Liver (tissue), 9 donors: Measurements from ENCODE around the gene MRC2. TPM values are rescaled to one million over a fixed set of nuclear protein-coding genes. Genes with fewer than 3 reads are reported as not detected.
"Not testable (repeated sequence)": the region's sequence is repeated elsewhere in the genome, so short reads cannot be mapped to it uniquely, and the experiment has no call there.

Source experiments
- DNase-seq: peaks from one replicate; pipeline ENCODE4 v3.0.0-alpha.2; 2017; ENCODE audit warnings: low spot score
- H3K27ac ChIP-seq, 2 donors: one replicate each; pipeline ENCODE4 v1.7.0; 2013; ENCODE audit warnings: inconsistent platforms in 2 of 2, low read length in 2 of 2, control low read depth in 1 of 2, low read depth in 1 of 2, mild to moderate bottlenecking in 1 of 2
- H3K27me3 ChIP-seq, 4 donors: one replicate each; pipeline versions ENCODE4 v1.6.1 to v1.7.0; 2013; ENCODE audit warnings: low read length in 3 of 4, inconsistent platforms in 1 of 4, mild to moderate bottlenecking in 1 of 4, moderate library complexity in 1 of 4; ENCODE audit not compliant: control insufficient read depth in 4 of 4, insufficient read depth in 4 of 4
- H3K36me3 ChIP-seq, 4 donors: one replicate each; pipeline versions ENCODE4 v1.6.1 to v1.7.0; 2013; ENCODE audit warnings: low read length in 3 of 4, mild to moderate bottlenecking in 3 of 4, low read depth in 1 of 4, moderate library complexity in 1 of 4; ENCODE audit not compliant: control insufficient read depth in 4 of 4, insufficient read depth in 3 of 4
- H3K4me1 ChIP-seq, 4 donors: one replicate each; pipeline versions ENCODE4 v1.6.1 to v1.7.0; 2013; ENCODE audit warnings: low read length in 3 of 4, mild to moderate bottlenecking in 3 of 4, moderate library complexity in 1 of 4; ENCODE audit not compliant: control insufficient read depth in 4 of 4, insufficient read depth in 4 of 4
- H3K4me3 ChIP-seq, 3 donors: one replicate each; pipeline versions ENCODE4 v1.6.1 to v1.7.0; 2013; ENCODE audit warnings: low read length in 3 of 3, control low read depth in 1 of 3, low read depth in 1 of 3, mild to moderate bottlenecking in 1 of 3
- H3K9ac ChIP-seq, 2 donors: one replicate each; pipeline ENCODE4 v1.7.0; 2013; ENCODE audit warnings: low read length in 2 of 2, mild to moderate bottlenecking in 2 of 2, moderate library complexity in 2 of 2, control low read depth in 1 of 2, low read depth in 1 of 2
- H3K9me3 ChIP-seq, 4 donors: one replicate each; pipeline versions ENCODE4 v1.6.1 to v1.7.0; 2013; ENCODE audit warnings: low read length in 3 of 4; ENCODE audit not compliant: control insufficient read depth in 4 of 4
- ATF3 ChIP-seq: IDR thresholded peaks from 2 replicates; pipeline ENCODE4 v1.6.1; 2016; ENCODE audit warnings: antibody characterized with exemption
- CTCF ChIP-seq: fragments of 150-350 bp; IDR thresholded peaks from 2 replicates; pipeline ENCODE4 v1.5.1; 2017; ENCODE audit warnings: improper control_type of control experiment, low read depth, low read length; ENCODE audit not compliant: missing input control
- EGR1 ChIP-seq, 2 donors: IDR thresholded peaks; 2 replicates each; pipeline ENCODE4 v1.6.1; 2016 to 2018; ENCODE audit warnings: antibody characterized with exemption in 2 of 2, low read depth in 2 of 2
- FOXA2 ChIP-seq: IDR thresholded peaks from 2 replicates; pipeline ENCODE4 v1.6.1; 2016; ENCODE audit warnings: antibody characterized with exemption
- GABPA ChIP-seq, 2 donors: IDR thresholded peaks in 1 of 2; conservative IDR thresholded peaks in 1 of 2; 2 replicates each; pipeline ENCODE4 v1.6.1; 2016; ENCODE audit warnings: antibody characterized with exemption in 2 of 2, mild to moderate bottlenecking in 1 of 2, moderate library complexity in 1 of 2
- HNF4A ChIP-seq, 2 donors: conservative IDR thresholded peaks; 2 replicates each; pipeline ENCODE4 v1.6.1; 2016; ENCODE audit warnings: antibody characterized with exemption in 2 of 2, mild to moderate bottlenecking in 2 of 2
- HNF4G ChIP-seq: IDR thresholded peaks from 2 replicates; pipeline ENCODE4 v1.6.1; 2016; ENCODE audit warnings: antibody characterized with exemption
- JUND ChIP-seq, 2 donors: IDR thresholded peaks; 2 replicates each; pipeline ENCODE4 v1.6.1; 2016; ENCODE audit warnings: antibody characterized with exemption in 2 of 2
- NR2F2 ChIP-seq: IDR thresholded peaks from 2 replicates; pipeline ENCODE4 v1.6.1; 2016; ENCODE audit warnings: antibody characterized with exemption
- RAD21 ChIP-seq, 2 donors: IDR thresholded peaks; 2 replicates each; pipeline ENCODE4 v1.6.1; 2016; ENCODE audit warnings: antibody characterized with exemption in 2 of 2, mild to moderate bottlenecking in 2 of 2
- REST ChIP-seq: IDR thresholded peaks from 2 replicates; pipeline ENCODE4 v1.6.1; 2016; ENCODE audit warnings: antibody characterized with exemption, mild to moderate bottlenecking
- RXRA ChIP-seq, 2 donors: IDR thresholded peaks; 2 replicates each; pipeline ENCODE4 v1.6.1; 2017 to 2018; ENCODE audit warnings: antibody characterized with exemption in 2 of 2, mild to moderate bottlenecking in 1 of 2
- TAF1 ChIP-seq: conservative IDR thresholded peaks from 2 replicates; pipeline ENCODE4 v1.6.1; 2016; ENCODE audit warnings: antibody characterized with exemption, mild to moderate bottlenecking
- YY1 ChIP-seq: IDR thresholded peaks from 2 replicates; pipeline ENCODE4 v1.6.1; 2016; ENCODE audit warnings: antibody characterized with exemption, mild to moderate bottlenecking
- ZBTB33 ChIP-seq: IDR thresholded peaks from 2 replicates; pipeline ENCODE4 v1.6.1; 2016; ENCODE audit warnings: antibody characterized with exemption
- WGBS: extraction: QIAGEN DNeasy Blood & Tissue Kit; methylation state at CpG from one replicate; pipeline ENCODE4 v1.1.7; 2013; 5-methylcytosine and 5-hydroxymethylcytosine counted together
- polyA plus RNA-seq, 2 donors: library from polyadenylated mRNA; stranded (reverse) in 1 of 2; unstranded in 1 of 2; fragments of 200-250 nt in 1 of 2; fragments of >200 nt in 1 of 2; fragmentation: Nextera tagmentation in 1 of 2; extraction: Ambion mirVana in 1 of 2; gene quantifications; one replicate each; pipeline versions ENCODE4 v1.2.1 to v1.2.3, GENCODE V29; 2013 to 2015
- total RNA-seq, 2 donors: library from RNA; depleted of rRNA; stranded (reverse); fragments of >200 nt; gene quantifications; one replicate each; pipeline ENCODE4 v1.2.3, GENCODE V29; 2014
- TF ChIP-seq, protein P1 (sequence below): IDR thresholded peaks from 2 replicates; pipeline ENCODE4 v1.6.1; 2016; ENCODE audit warnings: antibody characterized with exemption
- donor health status: healthy.
- donor health status: healthy.
- donor health status: healthy.
- donor health status: healthy.
- donor health status: healthy.

Gene MRC2
- total and polyA plus RNA-seq, 4 donors: 0.49 to 81.1 (median 2.8) TPM

DNA sequence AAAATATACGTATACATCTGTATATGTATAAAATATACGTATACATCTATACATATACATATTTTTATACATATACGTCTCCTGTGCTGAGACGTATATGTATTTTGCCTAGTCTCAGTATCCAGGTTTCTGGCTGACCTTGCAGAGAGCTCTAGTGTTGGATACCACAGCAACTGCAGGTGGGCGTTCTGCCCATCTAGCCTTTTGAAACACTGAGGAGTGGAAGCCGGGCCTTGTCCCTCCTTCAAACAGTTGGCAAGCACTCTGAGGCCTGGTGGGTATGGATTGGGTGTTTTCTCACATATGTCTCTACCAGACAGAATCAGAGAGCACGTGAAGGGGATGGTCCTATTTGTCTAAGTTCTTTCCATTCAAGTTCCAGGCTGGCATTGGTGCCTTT is 39.4 kb upstream of the MRC2 start:
- H3K36me3 ChIP-seq: peaks cover 0 to 21% (median 17%) of the 10 kb centered on the region in 4 donors
- TF ChIP-seq YY1: no peak
- no peak for TF ChIP-seq FOXA2
- TF ChIP-seq JUND (IDR thresholded peaks at IDR 0.05): no peak
- no peak for TF ChIP-seq GABPA (IDR thresholded peaks at IDR 0.05 in 1 of 2, conservative IDR thresholded peaks at IDR 0.05 in 1 of 2)
- no peak for TF ChIP-seq NR2F2
- no peak for TF ChIP-seq CTCF
- TF ChIP-seq ZBTB33: no peak
- no peak for TF ChIP-seq EGR1 (IDR thresholded peaks at IDR 0.05; ENCODE audit: low read depth in 2 of 2)
- no peak for TF ChIP-seq RXRA (IDR thresholded peaks at IDR 0.05)
- TF ChIP-seq, protein P1, sequence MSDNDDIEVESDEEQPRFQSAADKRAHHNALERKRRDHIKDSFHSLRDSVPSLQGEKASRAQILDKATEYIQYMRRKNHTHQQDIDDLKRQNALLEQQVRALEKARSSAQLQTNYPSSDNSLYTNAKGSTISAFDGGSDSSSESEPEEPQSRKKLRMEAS: no peak
- no peak for TF ChIP-seq RAD21 (IDR thresholded peaks at IDR 0.05)
- TF ChIP-seq TAF1: no peak
- no peak for TF ChIP-seq REST
- no peak for TF ChIP-seq ATF3
- no peak for TF ChIP-seq HNF4A (conservative IDR thresholded peaks at IDR 0.05)
- no peaks in the 10 kb centered on the region for H3K4me1 ChIP-seq
- H3K4me3 ChIP-seq: no peak overlapping the region
- no peak for DNase-seq
- H3K27me3 ChIP-seq: no peaks in the 10 kb centered on the region
- 95% methylated on average over 7 of the region's 7 CpGs for WGBS
- H3K9me3 ChIP-seq: no peaks in the 10 kb centered on the region
- no peak overlapping the region for H3K9ac ChIP-seq
- no peak overlapping the region for H3K27ac ChIP-seq

GRCh38 chr17:62591333-62591732 is 36.1 kb upstream of the MRC2 start:
- H3K36me3 ChIP-seq: peaks cover 0 to 16% (median 14%) of the 10 kb centered on the region in 4 donors
- DNase-seq: no peak
- 91% methylated on average over 6 of the region's 6 CpGs for WGBS
- no peaks in the 10 kb centered on the region for H3K27me3 ChIP-seq
- no peak for TF ChIP-seq YY1
- TF ChIP-seq RAD21 (IDR thresholded peaks at IDR 0.05): no peak
- TF ChIP-seq JUND (IDR thresholded peaks at IDR 0.05): no peak
- TF ChIP-seq NR2F2: no peak
- TF ChIP-seq HNF4G: no peak
- TF ChIP-seq RXRA (IDR thresholded peaks at IDR 0.05): no peak
- no peaks in the 10 kb centered on the region for H3K9me3 ChIP-seq
- peaks cover 0 to 2% (median under 1%) of the 10 kb centered on the region in 4 donors for H3K4me1 ChIP-seq
- H3K27ac ChIP-seq: no peak overlapping the region
- no peak overlapping the region for H3K4me3 ChIP-seq
- H3K9ac ChIP-seq: no peak overlapping the region

- WGBS: 91% methylated on average over 11 of the region's 11 CpGs
- not testable (repeated sequence) for H3K4me3 ChIP-seq, DNase-seq, H3K27ac ChIP-seq, H3K9ac ChIP-seq, H3K9me3 ChIP-seq, H3K27me3 ChIP-seq, H3K4me1 ChIP-seq
- peaks cover 0 to 18% (median 15%) of the 10 kb centered on the region in 4 donors for H3K36me3 ChIP-seq
Observed at GRCh38 chr17:62591822-62592221, 35.6 kb upstream of the MRC2 start.
